GM21390 (cell line): ENCODE measurements around the gene FLVCR2.

Experiments
- ATAC-seq: cut with Tn5 transposase; IDR thresholded peaks from one replicate; pipeline ENCODE4 v1.9.1; 2021; ENCODE audit not compliant: unreplicated experiment

FLVCR2 gene

DNA sequence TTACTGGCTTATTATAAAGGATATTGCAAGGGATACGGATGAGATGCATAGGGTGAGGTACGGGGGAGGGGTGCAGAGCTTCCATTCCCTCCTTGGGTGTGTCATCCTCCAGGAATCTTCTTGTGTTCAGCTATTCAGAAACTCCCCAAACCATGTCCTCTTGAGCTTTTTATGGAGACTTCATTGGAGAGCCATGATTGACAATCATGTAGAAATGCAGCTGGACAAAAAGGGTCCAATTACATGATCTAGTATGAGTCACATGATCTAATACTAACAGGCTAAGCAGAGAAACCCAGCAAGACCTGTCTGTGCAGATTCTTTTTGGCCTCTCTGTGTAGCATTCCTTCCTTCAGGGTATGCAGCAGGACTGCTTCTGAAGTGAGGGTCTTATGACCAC is 23.9 kb upstream of the FLVCR2 start:
- no peak for ATAC-seq

DNA sequence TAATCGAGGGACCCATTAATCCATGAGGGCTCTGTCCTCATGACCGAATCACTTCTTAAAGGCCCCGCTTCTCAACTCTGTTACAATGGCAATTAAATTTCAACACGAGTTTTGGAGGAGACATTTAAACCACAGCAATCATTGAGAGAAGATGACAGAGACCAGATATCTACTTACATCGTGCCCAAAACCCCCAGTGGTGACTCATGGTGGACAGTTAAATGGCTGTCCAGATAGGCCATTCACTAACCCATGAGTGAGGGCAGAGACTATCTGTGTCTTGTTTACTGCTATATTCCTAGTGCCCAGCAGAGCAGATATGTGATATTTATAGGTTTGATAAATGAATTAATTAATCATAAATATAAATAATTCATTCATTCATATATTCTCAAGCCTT is 20.0 kb upstream of the FLVCR2 start:
- no peak for ATAC-seq

DNA sequence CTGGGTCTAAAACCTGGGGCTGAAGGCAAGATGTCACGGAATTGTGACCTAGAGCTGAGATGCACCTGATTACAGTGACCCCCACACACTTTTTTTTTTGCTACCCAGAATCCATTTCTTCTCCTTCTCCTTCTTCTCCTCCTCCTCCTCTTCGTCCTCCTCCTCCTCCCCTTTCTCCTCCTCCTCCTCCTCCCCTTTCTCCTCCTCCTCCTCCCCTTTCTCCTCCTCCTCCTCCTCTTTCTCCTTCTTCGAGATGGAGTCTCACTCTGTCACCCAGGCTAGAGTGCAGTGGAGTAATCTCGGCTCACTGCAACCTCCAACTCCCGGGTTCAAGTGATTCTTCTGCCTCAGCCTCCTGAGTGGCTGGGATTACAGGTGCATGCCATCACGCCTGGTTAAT is 19.4 kb upstream of the FLVCR2 start:
- no peak for ATAC-seq

DNA sequence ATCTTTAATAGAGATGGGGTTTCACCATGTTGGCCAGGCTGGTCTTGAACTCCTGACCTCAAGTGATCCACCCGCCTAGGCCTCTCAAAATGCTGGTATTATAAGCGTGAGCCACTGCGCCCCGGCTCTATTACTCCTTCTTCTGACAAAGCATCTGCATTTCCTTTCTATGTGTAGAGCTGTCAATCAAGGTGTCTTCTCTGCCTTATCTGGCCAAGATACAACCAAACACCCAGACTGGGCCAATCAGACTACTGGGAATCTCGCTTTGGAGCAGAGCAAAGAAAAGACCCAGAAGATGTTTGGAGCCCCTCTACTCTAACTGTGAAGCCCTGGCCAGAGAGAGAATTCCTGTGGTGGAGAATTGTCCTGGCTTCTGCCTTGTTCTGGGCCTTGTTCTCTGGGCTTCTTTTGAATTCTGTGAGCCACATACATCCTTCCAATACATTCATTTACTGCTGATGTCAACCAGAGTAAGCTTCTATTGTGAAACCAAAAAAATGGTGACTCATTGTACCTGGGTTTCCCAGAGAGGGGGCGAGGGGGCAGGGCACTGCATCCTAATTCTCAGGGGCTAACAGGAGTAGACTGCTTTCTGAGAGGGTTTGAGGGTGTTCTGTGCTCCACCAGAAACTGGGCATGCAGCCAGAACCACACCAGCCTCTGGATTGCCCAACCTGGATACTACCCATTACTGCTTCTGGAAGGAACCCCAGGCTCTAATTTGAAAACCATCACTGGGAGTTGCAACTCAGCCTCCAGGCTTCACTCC is 18.8 kb upstream of the FLVCR2 start:
- ATAC-seq = no peak

DNA sequence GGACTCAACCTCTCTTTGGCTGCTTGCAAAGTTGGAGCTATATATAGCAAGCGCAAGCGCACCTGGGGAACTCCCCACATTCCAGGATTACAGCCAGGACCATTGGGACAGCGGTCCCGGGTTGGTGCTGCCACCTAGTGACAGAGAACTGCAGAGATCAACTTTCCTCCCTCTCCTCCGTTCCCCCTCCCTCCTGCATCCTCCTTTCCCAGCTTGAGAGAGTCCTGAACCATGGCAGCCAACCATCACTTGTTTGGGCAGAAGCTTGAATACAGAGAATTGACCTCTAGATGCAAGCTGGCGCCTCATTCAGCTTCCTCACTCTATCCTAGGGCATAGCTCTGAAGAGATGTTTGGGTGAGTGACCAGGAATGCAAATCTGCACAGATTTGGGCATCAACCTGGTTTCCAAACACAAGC is 17.4 kb upstream of the FLVCR2 start:
- peak; percentile 45 for ATAC-seq

DNA sequence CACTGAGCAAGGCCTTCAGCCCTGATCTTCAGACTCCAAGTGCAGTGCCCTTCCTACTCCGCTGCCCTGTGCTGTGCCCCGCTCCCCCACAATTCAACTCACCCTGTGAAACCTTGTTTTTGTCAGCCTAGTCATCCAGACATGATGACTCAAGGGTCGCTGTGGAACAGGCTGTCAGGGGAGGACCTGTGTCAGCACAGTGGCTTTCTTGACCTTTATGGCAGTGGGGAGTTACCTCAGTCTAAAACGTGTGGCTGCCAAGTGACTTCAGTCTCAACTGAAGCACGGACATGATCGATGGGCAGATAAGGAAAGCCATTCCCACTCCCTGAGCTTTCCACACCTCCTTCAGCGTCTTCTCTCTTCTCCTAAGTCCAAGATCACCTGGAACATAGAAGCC is 16.3 kb upstream of the FLVCR2 start:
- no peak for ATAC-seq

DNA sequence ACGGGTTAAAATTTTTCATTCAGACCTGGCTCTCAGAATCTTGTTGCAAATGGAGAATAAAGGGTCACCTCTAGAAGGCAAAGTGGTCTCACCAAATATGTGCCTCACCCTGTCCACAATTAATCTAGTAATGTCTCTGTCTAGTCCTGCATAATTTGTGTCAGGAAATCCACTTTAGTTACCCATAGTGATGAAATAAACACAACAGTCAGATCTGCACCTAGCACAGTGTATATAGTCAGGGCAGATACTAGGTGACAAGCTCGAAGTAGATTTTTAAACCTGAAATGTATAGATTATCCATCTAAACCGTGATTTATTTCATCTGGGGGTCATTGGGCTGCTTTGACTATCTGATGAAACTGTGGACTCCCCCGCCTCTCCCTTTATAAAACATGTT is 15.9 kb upstream of the FLVCR2 start:
- ATAC-seq = no peak

DNA sequence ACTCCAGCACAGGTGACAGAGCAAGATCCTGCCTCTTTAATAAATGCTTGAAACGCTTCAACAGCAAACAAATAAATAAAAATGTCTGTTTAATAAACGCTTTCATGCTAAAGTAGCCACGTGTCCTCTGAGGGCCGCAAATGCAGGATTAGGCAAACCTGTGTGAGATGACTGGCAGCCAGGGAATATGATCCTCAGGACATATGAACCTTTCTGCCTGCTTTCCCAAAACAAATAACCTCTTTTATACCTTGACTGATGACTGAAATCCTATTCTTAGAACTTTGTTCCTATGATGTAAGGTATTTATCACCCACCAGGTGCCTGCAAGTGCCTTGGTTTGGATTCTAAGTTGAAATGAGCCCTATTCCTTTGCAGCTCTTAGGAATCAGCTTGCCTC is 14.5 kb upstream of the FLVCR2 start:
- no peak for ATAC-seq

DNA sequence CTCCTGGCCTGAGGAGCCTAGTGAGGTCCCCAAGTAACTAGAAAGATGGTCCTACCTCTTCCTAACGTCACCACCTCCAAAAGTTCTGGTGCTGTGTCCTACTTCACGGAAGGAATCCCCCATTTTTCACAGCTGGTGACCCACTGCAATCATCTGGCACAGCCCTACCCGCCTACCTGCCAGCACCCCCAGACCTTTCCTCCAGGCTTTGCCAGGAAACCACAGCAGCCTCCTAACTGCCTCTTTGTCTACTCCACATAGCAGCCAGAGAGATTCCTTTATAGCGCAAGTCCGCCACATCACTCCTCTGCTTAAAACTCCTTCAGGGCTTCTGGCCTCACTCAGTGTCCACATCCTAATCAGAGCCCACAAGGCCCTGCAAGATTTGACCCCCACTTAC is 13.4 kb upstream of the FLVCR2 start:
- ATAC-seq = no peak

DNA sequence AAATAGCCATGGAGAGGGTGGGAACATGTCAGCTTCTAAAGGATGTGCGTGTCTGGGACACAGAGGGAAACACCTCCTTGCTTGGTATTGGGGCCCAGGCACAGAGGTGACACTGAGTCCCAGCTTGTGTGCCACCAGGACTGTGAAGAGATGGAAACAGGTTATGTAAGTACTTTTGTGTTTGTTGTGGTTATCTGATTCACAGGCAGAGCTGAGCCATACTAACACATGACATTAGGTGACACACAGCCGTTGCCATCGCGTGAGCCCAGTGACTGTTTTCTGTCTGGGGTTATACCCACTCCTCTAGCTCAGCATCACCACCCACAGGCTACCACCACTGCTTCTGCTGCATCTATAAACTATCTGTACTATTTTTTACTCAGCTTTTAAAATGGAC is 12.1 kb upstream of the FLVCR2 start:
- no peak for ATAC-seq

DNA sequence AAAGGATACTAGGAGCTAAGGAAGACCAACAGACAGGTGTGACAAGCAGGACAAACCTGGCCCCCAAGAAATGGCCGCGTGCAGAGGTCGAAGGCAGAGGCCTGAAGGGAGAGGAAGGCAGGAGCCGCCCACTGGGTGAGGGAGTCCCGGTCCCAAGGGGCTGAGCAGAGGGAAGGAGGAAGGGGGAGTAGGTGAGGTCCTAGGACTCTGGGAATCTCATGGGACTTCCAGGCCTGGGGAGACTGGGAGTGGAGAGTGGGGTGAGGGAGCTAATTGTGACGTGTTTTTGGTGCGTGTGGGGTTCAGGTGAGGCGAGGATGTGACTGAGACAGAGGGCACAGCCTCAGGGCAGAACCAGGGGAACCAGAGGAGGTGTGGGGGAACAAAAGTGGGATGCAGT is 11.7 kb upstream of the FLVCR2 start:
- no peak for ATAC-seq

DNA sequence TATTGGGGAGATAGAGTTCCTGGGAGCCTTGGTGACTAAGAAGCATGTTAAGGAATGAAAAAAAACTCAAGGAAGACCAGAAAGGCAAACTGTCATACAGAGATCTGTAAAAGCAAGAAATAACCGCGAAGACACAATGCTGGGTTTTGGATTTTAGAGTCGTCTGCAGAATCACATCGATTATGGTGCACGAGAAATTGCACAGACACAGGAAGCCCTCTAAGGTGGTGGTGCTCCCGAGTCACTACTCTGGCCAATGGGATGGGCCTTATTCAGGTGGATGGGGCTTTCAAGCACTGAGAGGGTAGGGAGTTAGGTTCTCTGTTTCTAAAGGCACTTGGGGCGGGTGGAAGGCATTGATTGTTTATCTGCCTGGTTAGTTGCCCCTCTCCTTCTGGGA is 10.3 kb upstream of the FLVCR2 start:
- ATAC-seq = no peak

DNA sequence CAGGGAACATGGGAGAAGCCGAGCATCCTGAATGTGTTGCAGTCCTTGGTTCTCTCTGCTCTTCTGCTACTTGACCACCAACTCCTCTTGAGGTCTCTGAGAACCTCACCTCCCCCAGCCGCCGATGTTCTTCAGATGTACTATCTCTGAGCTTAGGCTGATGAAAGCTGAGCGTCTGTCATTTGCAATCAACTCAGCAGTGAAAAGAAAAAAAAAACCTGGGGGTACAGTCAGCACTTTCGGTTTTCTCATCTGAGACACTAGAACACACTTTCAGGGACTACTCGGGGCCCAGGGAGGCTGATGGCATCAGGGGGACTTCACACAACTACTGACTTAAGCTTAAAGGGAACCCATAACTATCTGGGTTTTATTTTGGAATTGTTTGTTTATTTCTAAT is 9.6 kb upstream of the FLVCR2 start:
- ATAC-seq = no peak

DNA sequence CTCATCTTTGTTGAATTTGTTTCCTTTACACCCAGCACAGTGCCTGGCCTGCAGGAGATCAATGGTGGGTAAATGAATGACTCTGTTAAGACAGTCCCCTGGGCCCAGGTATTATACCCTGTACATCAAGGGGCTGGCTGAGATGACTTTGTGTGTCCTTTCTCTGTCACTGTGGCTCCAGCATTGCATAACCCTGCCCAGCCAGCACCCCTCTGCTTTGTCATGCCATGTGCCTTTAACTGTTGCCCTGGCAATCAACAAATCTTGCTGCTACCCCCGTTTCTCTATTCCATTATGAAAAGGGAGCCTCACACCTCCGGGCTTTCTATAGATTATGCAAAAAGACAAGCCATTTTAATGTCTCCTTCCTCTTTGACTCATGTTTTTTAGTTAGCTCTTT is 7.6 kb upstream of the FLVCR2 start:
- no peak for ATAC-seq

DNA sequence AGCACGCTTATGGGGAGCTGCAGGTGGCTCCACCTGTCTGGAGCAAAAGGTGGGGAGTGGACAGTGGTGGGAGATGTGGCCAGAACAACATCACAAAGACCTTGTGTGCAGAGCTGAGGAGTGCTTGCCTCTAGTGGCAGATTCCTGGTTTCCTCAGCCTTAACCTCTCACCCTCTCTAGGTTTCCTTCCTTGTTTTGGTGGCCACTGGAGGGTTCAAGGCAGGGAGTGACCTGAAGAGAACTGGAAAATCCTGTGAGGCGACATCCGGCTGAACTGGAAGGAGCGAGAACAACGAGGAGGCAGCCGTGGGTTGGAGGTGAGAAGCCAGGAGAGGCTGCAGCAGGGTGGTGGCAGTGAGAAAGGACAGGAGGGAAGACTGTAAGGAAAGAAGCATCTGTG is 6.3 kb upstream of the FLVCR2 start:
- ATAC-seq = no peak

DNA sequence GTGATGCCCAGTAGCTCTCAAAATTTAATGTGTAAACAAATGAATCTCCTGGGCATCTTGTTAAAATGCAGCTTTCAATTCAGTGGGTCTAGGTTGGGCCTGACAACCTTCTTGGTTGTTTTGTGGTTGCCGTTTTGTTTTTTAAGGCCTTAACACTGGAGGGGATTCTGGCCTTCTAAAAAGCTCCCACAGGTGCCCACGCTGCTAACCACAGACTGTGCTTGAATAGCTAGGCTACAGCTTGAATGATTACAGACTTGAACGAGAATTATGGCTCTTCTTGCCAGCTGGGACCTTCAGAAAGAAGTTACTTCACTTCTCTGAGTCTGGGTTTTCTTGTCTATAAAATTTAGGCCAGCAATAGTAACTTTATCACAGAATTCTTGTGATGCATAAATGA is 1.3 kb upstream of the FLVCR2 start:
- ATAC-seq = no peak

DNA sequence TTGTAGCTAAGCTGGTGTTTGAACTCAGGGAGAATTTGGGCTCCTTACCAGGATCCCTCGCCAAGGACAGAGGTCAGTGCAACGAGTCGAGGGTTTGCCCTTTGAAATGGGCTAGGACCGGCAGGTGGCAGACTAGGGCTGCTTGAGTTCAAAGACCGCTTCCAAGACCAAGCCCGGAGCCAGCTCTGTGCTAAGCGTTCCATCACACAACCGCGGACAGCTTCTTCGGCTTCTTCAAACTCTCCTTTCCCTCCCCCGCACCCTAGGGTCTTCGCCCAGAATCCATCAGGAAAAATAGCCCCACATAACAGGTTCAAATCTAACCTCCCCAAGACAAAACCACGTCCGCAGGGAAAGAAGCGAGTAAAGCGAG is 705 bp upstream of the FLVCR2 start:
- ATAC-seq = peak; percentile 88

DNA sequence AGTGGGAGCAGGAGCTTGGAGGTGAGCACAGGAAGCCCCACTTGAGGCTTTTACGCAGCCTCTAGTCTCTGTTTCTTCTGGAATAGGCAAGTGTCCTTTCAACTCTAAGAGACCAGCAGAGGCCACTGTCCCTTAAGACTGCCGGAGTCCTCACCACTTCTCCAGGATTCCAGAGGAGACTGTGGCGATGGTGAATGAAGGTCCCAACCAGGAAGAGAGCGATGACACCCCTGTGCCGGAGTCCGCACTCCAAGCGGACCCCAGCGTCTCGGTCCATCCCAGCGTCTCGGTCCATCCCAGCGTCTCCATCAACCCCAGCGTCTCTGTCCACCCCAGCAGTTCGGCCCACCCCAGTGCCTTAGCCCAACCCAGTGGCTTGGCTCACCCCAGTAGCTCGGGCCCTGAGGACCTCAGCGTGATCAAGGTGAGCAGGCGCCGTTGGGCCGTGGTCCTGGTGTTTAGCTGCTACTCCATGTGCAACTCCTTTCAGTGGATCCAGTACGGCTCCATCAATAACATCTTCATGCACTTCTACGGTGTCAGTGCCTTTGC is 442 bp downstream of the FLVCR2 start:
- peak; percentile 9 for ATAC-seq

DNA sequence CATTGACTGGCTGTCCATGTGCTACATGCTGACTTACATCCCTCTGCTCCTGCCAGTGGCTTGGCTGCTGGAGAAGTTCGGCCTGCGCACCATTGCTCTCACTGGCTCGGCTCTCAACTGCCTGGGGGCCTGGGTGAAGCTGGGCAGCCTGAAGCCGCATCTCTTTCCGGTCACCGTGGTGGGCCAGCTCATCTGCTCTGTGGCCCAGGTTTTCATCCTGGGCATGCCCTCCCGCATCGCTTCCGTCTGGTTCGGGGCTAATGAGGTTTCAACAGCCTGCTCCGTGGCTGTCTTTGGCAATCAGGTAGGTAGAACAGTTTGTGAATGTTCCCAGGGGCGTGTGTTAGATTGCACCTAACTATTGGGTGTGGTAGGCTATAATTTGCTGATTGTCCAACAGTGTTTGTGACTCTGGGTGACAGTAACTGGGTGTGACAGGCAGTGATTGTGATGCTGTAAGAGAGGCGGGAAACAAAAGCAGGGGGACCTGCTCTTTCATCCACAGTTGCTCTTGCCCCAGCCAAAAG is 981 bp downstream of the FLVCR2 start:
- ATAC-seq = no peak

DNA sequence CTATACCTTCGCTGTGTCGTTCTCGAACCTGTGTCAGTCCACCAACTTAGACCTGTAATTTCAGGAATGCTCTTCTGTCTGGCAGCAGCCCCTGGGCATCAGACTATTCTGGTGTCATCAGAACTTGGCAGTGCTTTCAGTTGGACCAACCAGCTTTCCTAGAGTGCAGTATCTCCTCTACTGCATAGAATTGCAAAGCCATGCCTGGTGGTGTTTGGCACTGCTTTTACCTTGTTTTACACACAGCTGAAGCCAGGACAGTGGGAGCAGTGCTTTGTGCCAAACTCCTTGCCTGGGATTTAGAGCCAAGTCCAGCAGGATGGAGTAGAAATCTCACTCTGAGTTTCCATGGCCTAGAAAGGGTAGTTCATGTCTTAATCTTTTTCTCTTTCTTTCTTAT is 1.5 kb downstream of the FLVCR2 start:
- ATAC-seq = no peak

DNA sequence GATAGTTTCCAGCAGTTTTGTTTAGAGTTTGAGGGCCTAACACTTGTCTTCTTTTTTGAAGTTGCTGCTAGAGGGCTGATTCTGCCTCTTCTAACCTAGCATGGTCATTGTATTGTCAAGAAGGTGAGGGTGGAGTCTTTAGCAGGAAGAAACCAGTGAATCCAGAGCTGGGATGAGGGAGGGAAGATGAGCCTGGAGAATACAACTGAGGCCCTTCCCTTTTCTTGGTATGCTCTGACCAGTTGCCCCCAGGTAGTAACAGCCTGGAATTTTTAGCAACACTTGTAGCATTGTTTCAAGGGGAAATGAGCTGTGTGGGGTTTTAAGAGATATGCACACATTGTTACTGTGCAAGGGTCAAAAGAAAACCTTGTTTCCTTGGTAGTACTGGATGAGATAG is 9.0 kb downstream of the FLVCR2 start:
- no peak for ATAC-seq

DNA sequence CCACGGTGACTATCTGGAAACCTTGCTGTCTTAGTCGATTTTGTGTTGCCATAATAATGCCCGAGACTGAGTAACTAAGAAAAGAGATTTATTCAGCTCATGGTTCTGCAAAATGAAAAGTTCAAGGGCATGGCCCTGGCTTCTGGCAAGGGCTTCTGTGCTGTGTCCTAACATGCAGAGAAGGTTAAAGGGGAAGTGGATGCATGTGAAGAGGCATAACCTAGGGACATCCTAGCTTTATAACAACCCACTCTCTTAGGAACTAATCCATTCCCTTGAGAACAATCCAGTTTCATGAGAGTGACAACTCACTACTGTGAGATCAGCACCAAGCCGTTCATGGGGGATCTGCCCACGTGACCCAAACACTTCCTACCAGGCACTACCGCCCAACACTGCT is 11.5 kb downstream of the FLVCR2 start:
- ATAC-seq = no peak
